A673 (cell line): ENCODE results near the gene DDX20. TPM values are rescaled to one million over a fixed set of nuclear protein-coding genes. Genes with fewer than 3 reads are reported as not detected.

Experiments used
- BruUV-seq: library from RNA; stranded (reverse); fragments of 400-500 nt; replicated peaks from 2 replicates; lab custom pipeline; 2021; lab: Mats Ljungman, UMichigan
- CTCF ChIA-PET: fragments of 300-600 bp; sonication (Branson Sonifier 250); formaldehyde crosslinking; loops from one replicate; lab custom pipeline; 2022; ENCODE audit warnings: antibody characterized with exemption; lab: Charles Lee
- POLR2A ChIA-PET: fragments of 300-600 bp; sonication (Branson Sonifier 250); formaldehyde crosslinking; loops from one replicate; lab custom pipeline; 2022; ENCODE audit warnings: antibody characterized with exemption; ENCODE audit not compliant: low non-redundant PET; lab: Charles Lee
- DNase-seq: peaks from one replicate; pipeline ENCODE4 v3.0.0-alpha.2; 2015; ENCODE audit warnings: low spot score
- H3K27ac ChIP-seq: fragments of 200-600 bp; sonication (generic); 2 replicates; pipeline ENCODE4 v1.5.1; 2016; ENCODE audit warnings: mixed run types, low read depth, mild to moderate bottlenecking, mixed read lengths, antibody characterized with exemption, low read length; ENCODE audit not compliant: poor library complexity, severe bottlenecking
- H3K27me3 ChIP-seq: fragments of 200-600 bp; sonication (generic); replicated peaks from 2 replicates; pipeline ENCODE4 v1.6.1; 2017; ENCODE audit warnings: mixed run types, low read depth, mild to moderate bottlenecking, mixed read lengths, antibody characterized with exemption, low read length; ENCODE audit not compliant: insufficient read depth, poor library complexity
- H3K36me3 ChIP-seq: fragments of 200-600 bp; sonication (generic); 2 replicates; pipeline ENCODE4 v1.6.1; 2016; ENCODE audit warnings: mixed run types, mild to moderate bottlenecking, mixed read lengths, antibody characterized with exemption, low read length; ENCODE audit not compliant: insufficient read depth, poor library complexity, severe bottlenecking
- H3K4me1 ChIP-seq: fragments of 200-600 bp; sonication (generic); 2 replicates; pipeline ENCODE4 v1.6.1; 2017; ENCODE audit warnings: mixed run types, mild to moderate bottlenecking, mixed read lengths, antibody characterized with exemption, low read length; ENCODE audit not compliant: insufficient read depth, poor library complexity, severe bottlenecking
- H3K4me3 ChIP-seq: fragments of 200-600 bp; sonication (generic); 2 replicates; pipeline ENCODE4 v1.5.1; 2016; ENCODE audit warnings: low read depth, mixed run types, mild to moderate bottlenecking, mixed read lengths, low read length; ENCODE audit not compliant: poor library complexity, severe bottlenecking
- H3K9me3 ChIP-seq: fragments of 200-600 bp; sonication (generic); 2 replicates; pipeline ENCODE4 v1.6.1; 2016; ENCODE audit warnings: mixed run types, low read depth, mild to moderate bottlenecking, mixed read lengths, antibody characterized with exemption, low read length; ENCODE audit not compliant: poor library complexity, severe bottlenecking
- CTCF ChIP-seq: fragments of 300-800, 200-600 bp; sonication (generic); conservative IDR thresholded peaks from 2 replicates; pipeline ENCODE4 v1.5.1; 2017; ENCODE audit warnings: low read depth, mild to moderate bottlenecking, antibody characterized with exemption, low read length, moderate library complexity, mixed read lengths
- EZH2 ChIP-seq: fragments of 200-600 bp; sonication (generic); IDR thresholded peaks from 2 replicates; pipeline ENCODE4 v1.6.1; 2017; ENCODE audit warnings: borderline replicate concordance, low read depth, mild to moderate bottlenecking, mixed read lengths, antibody characterized with exemption, low read length; ENCODE audit not compliant: poor library complexity, severe bottlenecking
- intact Hi-C: fragments of 100-400 bp; cut with micrococcal nuclease; formaldehyde crosslinking; loops from one replicate; pipeline ENCODE4 v1.10.0; 2022; ENCODE audit not compliant: unreplicated experiment
- total RNA-seq: library from RNA; stranded (reverse); gene quantifications from 2 replicates; pipeline ENCODE4 v1.2.3, GENCODE V29; 2021

Gene DDX20
- total RNA-seq, 1 experiment from 2014 or later, result 26.1 TPM

- CTCF ChIA-PET, result no interaction called here
- no TSS peak for BruUV-seq
- H3K27ac ChIP-seq, result no peak overlapping the region
- no peaks in the 10 kb centered on the region for H3K9me3 ChIP-seq
- intact Hi-C loops, result no loop called here
- H3K4me3 ChIP-seq, result no peak overlapping the region
- TF ChIP-seq CTCF, result no peak
- no peak for TF ChIP-seq EZH2
- POLR2A ChIA-PET, result no interaction called here
- DNase-seq, result no peak
- no peaks in the 10 kb centered on the region for H3K27me3 ChIP-seq
- no peaks in the 10 kb centered on the region for H3K36me3 ChIP-seq
- H3K4me1 ChIP-seq, result peaks cover 8% of the 10 kb centered on the region
These were observed 30.5 kb upstream of the DDX20 start for GRCh38 chr1:111725192-111725591.

DNA sequence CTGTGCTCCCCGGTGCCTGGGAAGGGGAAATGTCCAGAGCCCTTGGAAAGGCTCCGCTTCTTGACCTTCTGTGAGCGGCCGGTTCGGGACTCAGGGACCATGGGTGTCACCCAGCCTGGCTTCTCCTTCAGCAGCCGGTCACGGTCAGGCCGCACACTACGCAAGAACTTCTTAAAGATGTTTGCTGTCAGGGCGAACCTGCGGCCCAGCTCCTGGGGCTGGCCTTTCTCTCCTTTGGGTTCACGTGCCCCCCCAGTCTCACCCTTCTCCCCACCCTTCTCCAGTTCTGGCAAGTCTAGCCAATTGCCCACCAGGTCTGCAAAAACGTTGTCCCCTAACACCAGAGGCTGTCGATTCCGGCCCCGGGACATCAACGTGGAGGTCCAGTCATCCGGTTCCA lies 28.6 kb upstream of the DDX20 start:
- H3K4me3 ChIP-seq, result no peak overlapping the region
- no peaks in the 10 kb centered on the region for H3K27me3 ChIP-seq
- POLR2A ChIA-PET, result no interaction called here
- H3K27ac ChIP-seq, result no peak overlapping the region
- DNase-seq, result no peak
- no peaks in the 10 kb centered on the region for H3K36me3 ChIP-seq
- H3K4me1 ChIP-seq, result peaks cover 8% of the 10 kb centered on the region
- TF ChIP-seq EZH2 (no peak), CTCF (no peak)
- BruUV-seq, result no TSS peak
- CTCF ChIA-PET, result no interaction called here
- no peaks in the 10 kb centered on the region for H3K9me3 ChIP-seq
- intact Hi-C loops, result no loop called here

DNA sequence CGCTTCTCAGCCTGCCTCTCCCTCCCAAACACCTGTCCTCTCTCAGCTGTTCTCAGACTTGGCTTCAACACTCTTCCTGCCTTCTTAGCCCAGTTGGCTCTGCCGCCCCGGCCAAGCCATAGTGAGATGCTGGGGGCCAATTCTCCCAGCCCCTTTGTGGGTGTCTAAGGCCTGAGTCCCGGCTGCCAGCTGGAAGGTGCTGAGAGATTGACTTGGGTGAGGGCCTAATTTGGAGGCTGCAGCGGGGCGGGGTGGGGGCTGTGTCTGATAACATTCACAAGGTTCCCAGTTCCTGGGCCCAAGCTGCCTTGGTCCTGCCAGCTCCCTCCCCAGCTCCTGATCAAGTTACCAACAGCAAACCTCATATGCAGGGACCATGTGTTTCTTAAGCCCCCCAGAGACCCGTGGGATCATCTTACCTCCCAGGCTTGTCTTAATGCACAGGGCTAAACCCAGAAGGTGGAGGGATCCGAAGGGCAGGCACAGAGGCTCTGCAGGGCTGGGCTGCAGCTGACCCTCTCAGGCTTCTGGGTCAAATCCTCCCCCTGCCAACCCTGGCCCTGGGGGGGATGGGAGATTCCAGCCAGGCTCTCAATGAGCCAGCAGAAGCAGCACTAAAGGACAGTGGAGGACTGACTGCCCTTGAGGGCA lies 26.3 kb upstream of the DDX20 start:
- BruUV-seq, result no TSS peak
- TF ChIP-seq EZH2, result no peak
- no peak for TF ChIP-seq CTCF
- Histone ChIP-seq H3K4me3 (no peak overlapping the region), H3K36me3 (no peaks in the 10 kb centered on the region), H3K27ac (no peak overlapping the region), H3K9me3 (no peaks in the 10 kb centered on the region), H3K27me3 (no peaks in the 10 kb centered on the region), H3K4me1 (peaks cover 18% of the 10 kb centered on the region)
- no peak for DNase-seq
- intact Hi-C loops, result no loop called here
- ChIA-PET POLR2A (no interaction called here), CTCF (no interaction called here)
